SU-DHL-6 (cell line): Measurements from ENCODE around the gene ZNF630.

Source experiments
- CTCF ChIP-seq: fragments of 200-600 bp; sonication (generic); IDR thresholded peaks from one replicate; pipeline ENCODE4 v1.5.1; 2017; ENCODE audit warnings: antibody characterized with exemption, mild to moderate bottlenecking, low read length, moderate library complexity; ENCODE audit not compliant: insufficient read depth, poor library complexity, severe bottlenecking
- EZH2phosphoT487 ChIP-seq: fragments of 200-600 bp; sonication (generic), shearing (Covaris generic); conservative IDR thresholded peaks from 2 replicates; pipeline ENCODE4 v1.6.1; 2018; ENCODE audit warnings: mild to moderate bottlenecking, antibody characterized with exemption, low read length, moderate library complexity, mixed read lengths

- TF ChIP-seq CTCF (peak; percentile 16), EZH2phosphoT487 (no peak)
Observed at GRCh38 chrX:48083212-48083611, 11.8 kb upstream of the ZNF630 start.
